ENCODE data around the gene ARHGAP33. TPM values are rescaled to one million over a fixed set of nuclear protein-coding genes. Genes with fewer than 3 reads are reported as not detected.

Gene ARHGAP33, protein sequence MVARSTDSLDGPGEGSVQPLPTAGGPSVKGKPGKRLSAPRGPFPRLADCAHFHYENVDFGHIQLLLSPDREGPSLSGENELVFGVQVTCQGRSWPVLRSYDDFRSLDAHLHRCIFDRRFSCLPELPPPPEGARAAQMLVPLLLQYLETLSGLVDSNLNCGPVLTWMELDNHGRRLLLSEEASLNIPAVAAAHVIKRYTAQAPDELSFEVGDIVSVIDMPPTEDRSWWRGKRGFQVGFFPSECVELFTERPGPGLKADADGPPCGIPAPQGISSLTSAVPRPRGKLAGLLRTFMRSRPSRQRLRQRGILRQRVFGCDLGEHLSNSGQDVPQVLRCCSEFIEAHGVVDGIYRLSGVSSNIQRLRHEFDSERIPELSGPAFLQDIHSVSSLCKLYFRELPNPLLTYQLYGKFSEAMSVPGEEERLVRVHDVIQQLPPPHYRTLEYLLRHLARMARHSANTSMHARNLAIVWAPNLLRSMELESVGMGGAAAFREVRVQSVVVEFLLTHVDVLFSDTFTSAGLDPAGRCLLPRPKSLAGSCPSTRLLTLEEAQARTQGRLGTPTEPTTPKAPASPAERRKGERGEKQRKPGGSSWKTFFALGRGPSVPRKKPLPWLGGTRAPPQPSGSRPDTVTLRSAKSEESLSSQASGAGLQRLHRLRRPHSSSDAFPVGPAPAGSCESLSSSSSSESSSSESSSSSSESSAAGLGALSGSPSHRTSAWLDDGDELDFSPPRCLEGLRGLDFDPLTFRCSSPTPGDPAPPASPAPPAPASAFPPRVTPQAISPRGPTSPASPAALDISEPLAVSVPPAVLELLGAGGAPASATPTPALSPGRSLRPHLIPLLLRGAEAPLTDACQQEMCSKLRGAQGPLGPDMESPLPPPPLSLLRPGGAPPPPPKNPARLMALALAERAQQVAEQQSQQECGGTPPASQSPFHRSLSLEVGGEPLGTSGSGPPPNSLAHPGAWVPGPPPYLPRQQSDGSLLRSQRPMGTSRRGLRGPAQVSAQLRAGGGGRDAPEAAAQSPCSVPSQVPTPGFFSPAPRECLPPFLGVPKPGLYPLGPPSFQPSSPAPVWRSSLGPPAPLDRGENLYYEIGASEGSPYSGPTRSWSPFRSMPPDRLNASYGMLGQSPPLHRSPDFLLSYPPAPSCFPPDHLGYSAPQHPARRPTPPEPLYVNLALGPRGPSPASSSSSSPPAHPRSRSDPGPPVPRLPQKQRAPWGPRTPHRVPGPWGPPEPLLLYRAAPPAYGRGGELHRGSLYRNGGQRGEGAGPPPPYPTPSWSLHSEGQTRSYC
- 1.4 and 9.9 TPM in 2 replicates for total RNA-seq

DNA sequence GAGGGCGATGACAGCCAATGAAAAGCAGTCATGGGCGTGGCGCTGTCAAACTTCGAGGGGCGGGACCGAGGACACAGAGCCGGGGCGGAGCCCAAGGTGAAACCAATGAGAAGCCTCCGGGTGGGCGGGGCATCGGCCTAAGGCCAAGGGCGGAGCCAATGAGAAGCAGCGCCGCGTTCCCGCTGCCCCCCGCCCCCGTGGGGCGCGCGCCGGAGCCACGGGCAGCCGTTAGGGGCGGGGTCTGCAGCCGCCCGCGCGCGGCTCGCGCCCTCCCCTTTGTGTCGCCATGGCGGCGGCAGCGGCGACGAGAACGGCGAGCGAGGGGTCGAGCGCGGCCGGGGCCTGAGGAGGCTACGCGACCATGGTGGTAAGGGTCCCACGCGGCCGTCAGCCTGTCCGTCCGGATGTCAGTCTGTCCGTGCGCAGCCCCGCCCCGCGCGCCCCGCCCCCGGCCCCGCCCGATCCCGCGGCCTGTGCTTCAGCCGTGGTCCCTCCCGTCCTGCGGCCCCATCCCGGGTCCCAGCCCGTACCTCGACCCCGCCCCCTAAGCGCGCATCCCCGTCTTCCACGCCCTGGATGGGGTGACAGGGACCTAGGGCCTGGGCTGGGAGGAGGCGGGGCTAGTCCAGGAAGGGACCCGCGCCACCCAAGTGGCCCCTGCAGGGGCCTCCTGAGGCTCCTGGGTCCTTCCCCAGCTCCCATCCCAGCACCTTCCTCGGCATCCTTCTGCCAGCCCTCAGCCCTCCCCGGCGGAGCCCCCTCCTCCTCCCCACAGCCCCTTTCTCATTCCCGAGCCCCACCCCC is at the start of gene ARHGAP33:
ARHGAP33 (plus strand) TSS at position 267 of the 804 bp plus-strand sequence; CDS start at position 362, 95 bp downstream.

DNA sequence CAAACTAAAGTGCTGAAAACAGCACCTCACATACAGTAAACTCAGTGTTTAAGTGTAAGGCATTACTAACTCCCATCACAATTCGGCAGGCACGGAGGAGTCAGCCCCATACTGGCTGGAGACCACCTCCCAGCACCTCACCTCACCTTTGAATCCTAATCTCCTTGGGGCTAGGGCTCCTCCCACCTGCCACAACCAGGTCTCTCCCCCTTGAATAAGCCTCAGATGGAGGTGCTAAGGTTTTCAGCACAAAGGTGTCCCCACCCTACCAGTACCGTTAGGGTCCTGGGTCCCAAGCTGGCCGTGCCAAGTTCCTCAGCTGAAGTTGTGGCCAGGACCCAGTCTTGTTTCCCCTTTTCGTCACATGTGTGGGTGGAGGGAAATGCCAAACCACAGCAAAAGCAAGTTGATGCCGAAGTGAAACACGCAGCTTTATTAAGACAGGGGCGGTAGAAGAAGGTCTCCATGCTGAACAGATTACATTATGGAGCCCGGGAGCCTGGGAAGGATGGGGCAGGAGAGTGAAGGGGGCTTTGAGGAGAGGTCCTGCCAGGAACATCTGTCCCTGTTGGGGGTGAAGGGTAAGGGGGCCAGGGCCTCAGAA is 33.1 kb upstream of the ARHGAP33 start, which contains the start of gene IGFLR1:
IGFLR1 (minus strand) TSS at position 332 of the 604 bp plus-strand sequence. CDS start 1,272 bp downstream, outside the sequence.

DNA sequence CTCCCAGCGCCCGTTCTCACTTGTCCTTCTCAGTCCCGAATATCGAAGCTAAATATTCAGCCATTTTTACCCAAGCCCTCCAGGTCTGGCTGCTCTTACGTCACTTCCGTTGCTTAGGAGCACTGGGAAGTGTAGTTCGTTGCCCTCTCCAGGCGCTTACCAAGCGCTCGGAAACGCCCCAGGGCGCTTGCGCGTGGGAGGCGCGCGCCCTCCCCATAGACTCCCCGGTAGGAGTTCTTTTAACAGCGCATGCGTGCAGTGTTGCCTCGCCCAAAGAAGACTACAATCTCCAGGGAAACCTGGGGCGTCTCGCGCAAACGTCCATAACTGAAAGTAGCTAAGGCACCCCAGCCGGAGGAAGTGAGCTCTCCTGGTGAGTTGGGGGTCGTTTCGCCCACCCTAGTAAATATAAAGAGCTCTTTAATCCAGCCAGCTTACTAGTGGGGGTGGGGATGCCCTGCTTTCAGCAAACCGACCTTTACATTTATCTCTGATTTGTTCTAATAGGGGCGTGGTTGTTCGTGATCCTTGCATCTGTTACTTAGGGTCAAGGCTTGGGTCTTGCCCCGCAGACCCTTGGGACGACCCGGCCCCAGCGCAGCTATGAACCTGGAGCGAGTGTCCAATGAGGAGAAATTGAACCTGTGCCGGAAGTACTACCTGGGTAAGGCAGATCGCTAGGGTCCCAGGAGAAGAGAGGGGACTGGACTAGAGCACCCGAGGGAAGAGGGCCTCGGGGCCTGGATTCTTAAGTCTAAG is 29.9 kb upstream of the ARHGAP33 start, which contains the start of the genes PSENEN and U2AF1L4:
PSENEN (plus strand) TSS at position 324 of the 759 bp plus-strand sequence; CDS start at position 604, 280 bp downstream.
U2AF1L4 (minus strand) TSS at position 91 of the 759 bp plus-strand sequence; CDS start at position 64, 27 bp downstream.

DNA sequence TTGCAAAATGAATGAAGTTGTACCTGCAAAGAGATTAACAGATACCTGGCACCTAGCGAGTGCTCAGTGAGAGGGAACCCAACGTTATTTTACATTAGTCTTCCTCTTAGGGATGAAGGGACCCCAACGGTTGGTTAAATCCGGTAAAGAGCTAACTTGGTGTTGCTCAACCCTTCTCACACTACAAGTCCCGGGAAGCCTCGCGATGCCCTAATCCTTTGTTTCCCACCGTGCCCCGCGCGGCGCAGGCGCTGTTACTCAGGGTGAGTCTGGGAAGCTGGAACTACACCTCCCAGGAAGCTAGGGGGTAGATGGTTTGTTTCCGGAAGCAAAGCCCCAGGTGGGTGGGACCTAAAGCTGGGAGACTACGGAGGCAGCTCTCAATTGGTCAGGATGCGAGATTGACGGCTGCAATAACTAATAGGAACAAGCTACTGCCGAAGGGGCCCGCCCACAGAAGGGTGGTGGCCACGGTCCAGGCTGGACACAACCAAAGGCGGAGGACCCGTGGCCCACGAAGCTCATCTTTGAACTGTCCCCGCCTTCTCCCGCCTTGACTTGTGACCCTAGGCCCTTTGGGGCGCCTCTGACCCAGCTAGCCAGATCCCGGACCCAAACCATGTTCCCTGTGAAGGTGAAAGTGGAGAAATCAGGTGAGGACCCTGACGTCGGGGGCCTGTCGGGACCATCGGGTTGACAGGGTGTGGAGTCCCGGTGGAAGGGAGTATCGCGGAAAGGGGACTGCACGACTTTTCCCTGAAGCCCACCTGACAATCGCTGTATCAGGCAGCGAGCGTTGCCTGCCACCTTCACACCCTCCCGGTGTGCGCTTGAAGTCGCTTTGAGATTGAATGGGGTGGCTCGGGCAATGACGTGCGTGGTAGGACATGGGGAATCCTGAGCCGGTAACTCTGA is 27.0 kb upstream of the ARHGAP33 start, which contains the start of gene LIN37:
LIN37 (plus strand) TSS at position 471 of the 915 bp plus-strand sequence; CDS start at position 620, 149 bp downstream.

DNA sequence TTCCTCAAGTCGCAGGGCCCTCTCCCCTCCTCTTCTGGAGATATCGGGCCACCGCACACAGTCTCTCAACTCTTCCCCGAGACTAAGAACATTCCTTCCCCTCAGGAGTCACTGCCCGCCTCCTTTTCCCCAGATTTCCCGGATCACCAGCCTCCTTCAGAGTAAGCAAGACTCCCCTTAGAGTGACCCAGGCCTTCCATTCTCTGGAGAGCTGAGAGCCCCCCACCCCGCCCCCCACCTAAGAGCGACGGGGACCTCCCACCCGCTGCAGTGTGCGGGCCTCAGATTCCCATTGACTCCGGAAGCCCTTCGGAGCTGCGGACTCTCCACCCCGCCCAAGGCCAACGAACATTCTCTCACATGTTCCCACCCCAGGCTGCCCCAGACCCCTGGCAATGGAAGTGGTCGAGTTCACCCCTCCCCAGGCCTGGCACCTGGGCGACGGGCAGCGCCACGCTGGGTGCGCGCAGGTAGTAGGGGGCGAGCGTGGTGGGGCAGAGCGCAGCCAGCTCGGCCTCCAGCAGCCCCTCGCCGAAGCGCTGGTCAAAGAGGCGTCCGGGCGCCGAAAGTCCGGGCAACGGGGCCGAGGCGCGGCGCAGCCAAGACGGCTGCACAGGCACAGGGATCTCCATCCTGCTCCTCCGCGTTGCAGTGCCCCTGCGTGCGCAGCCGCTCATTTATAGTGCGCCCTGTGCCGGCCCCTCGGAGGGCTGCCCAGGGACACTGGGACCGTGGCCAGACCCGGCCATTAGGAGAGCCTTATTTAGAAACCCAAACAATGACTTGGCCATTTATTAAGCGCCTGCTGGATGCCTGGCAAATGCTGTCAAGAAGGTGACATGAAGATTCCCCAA is 18.8 kb upstream of the ARHGAP33 start, which contains the start of gene HSPB6:
HSPB6 (minus strand) TSS at position 653 of the 854 bp plus-strand sequence; CDS start at position 632, 21 bp downstream.

DNA sequence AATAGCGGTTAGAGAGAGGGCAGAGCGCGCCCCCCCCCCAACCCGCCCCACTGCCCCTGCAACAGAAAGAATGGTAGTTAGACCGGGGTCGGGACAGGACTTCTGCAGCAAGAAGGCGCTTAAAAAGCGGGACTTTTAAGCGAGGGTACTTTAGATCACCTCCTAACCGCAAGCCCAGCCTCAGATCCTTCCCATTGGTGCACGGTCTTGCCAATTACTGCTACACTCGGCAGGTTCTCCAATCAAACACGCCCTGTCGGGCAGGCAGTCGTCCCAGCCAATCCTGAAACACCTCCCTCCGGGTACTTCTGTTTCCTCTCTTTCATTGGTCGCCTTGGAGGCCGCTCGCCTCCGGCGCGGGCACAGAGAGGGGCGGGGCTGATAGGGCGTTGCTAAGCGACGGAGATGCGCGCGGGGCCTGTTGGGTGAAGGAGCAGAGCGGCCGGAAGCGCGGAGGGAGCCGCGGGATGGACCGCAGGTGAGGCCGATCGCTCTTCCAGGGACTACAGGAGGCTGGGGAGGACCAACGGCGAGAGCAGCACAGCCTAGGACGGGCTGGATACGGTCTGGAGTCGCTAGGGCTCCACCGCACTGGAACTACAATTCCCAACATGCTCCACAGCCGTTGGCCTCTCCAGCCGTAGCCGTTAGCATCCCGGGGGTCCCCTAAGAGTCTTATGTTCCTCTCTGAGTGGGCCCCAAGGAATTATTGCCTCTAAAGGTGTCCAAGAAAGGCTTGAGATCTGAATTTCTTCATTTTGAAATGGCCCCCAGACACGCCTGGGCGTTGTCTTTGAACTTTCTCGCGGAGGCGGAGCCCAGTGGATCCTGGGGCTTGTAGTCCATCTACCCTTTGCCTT is 17.4 kb upstream of the ARHGAP33 start, which contains the start of gene PROSER3:
PROSER3 (plus strand) TSS at position 428 of the 860 bp plus-strand sequence; CDS start at position 468, 40 bp downstream.

DNA sequence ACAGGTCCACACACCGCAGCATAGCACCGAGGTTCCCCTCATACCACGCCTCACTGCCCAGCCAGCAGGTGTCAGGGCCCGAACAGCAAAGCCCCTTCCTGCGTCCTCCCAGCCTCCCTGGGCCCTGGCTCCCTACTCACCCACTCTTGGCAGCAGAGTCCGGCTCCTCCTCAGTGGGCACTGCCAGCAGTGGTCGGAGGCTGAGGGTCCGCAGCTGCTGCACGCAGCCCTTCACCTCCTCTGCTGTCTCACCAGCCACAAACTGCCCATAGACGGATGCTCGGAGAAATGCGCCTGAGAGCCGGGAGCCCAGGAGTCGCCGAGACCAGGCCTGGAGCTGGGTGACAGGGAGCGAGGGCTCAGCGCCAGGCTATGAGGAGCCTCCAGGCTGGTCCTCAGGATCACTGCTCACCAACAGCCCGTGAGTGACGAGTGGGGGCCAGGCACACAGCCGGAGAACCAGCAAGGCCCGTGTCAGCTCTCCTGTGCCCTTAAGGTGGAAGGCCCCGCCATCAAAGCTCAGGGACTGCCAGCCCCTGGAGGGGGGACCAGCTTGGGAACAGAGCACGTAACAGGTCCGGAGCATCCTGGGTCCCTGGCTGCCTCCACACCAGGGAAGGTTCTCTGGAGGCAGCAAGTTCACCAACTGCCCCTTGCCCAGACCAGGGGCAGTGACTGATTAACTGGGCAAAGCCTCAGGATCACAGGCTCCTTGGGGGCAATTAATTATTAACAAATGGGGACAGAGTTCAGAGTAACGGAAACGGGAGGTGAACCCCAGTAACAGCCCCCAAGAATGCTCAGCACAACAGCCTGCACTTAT is 37.1 kb downstream of the ARHGAP33 start, which contains the start of gene PRODH2:
PRODH2 (minus strand) TSS at position 626 of the 823 bp plus-strand sequence; CDS start at position 586, 40 bp downstream.

Other genes starting within 250 kb of the ARHGAP33 start
- gene SBSN, start 247.3 kb upstream of the ARHGAP33 start, total RNA-seq = 1.4 and 3.9 TPM in 2 replicates
- not detected in 2 replicates for gene GAPDHS, start 242.1 kb upstream of the ARHGAP33 start, total RNA-seq
- gene TMEM147, start 229.9 kb upstream of the ARHGAP33 start, total RNA-seq = 94.5 and 116 TPM in 2 replicates
- gene ATP4A, start 211.9 kb upstream of the ARHGAP33 start, total RNA-seq = not detected in 2 replicates
- not detected in 2 replicates for gene PMIS2, start 189.4 kb upstream of the ARHGAP33 start, total RNA-seq
- 14.9 and 19.6 TPM in 2 replicates for gene HAUS5, start 162.8 kb upstream of the ARHGAP33 start, total RNA-seq
- 92.3 and 98.7 TPM in 2 replicates for gene RBM42, start 146.5 kb upstream of the ARHGAP33 start, total RNA-seq
- 1.4 TPM in 1 of 2 replicates, not detected in the other for gene ETV2, start 133.8 kb upstream of the ARHGAP33 start, total RNA-seq
- 630 and 856 TPM in 2 replicates for gene COX6B1, start 127.2 kb upstream of the ARHGAP33 start, total RNA-seq
- not detected in 2 replicates for gene UPK1A, start 109.0 kb upstream of the ARHGAP33 start, total RNA-seq
- gene ZBTB32, start 71.0 kb upstream of the ARHGAP33 start, total RNA-seq = not detected in 2 replicates
- 7.5 and 9.7 TPM in 2 replicates for gene KMT2B, start 57.6 kb upstream of the ARHGAP33 start, total RNA-seq
- 0.29 and 3.9 TPM in 2 replicates for gene IGFLR1, start 33.1 kb upstream of the ARHGAP33 start, total RNA-seq
- gene U2AF1L4, start 30.1 kb upstream of the ARHGAP33 start, total RNA-seq = 4.8 and 6.1 TPM in 2 replicates
- gene PSENEN, start 29.9 kb upstream of the ARHGAP33 start, total RNA-seq = 58.7 and 68.6 TPM in 2 replicates
- gene LIN37, start 27.0 kb upstream of the ARHGAP33 start, total RNA-seq = 16.0 and 19.6 TPM in 2 replicates
- gene HSPB6, start 18.5 kb upstream of the ARHGAP33 start, total RNA-seq = 25.7 and 41.2 TPM in 2 replicates
- 10.5 and 11.5 TPM in 2 replicates for gene PROSER3, start 17.4 kb upstream of the ARHGAP33 start, total RNA-seq
- gene PRODH2, start 37.3 kb downstream of the ARHGAP33 start, total RNA-seq = not detected in 2 replicates
- not detected in 2 replicates for gene NPHS1, start 76.9 kb downstream of the ARHGAP33 start, total RNA-seq
- gene KIRREL2, start 81.3 kb downstream of the ARHGAP33 start, total RNA-seq = 0.86 TPM in 1 of 2 replicates, not detected in the other
- 18.4 and 45.8 TPM in 2 replicates for gene APLP1, start 93.0 kb downstream of the ARHGAP33 start, total RNA-seq
- gene NFKBID, start 125.0 kb downstream of the ARHGAP33 start, total RNA-seq = 3.7 and 7.1 TPM in 2 replicates
- not detected in 2 replicates for gene HCST, start 127.0 kb downstream of the ARHGAP33 start, total RNA-seq
- gene TYROBP, start 132.7 kb downstream of the ARHGAP33 start, total RNA-seq = not detected in 2 replicates
- 2.6 and 3.2 TPM in 2 replicates for gene LRFN3, start 160.8 kb downstream of the ARHGAP33 start, total RNA-seq
- 20.4 and 34.9 TPM in 2 replicates for gene SDHAF1, start 219.6 kb downstream of the ARHGAP33 start, total RNA-seq
- gene SYNE4, start 233.2 kb downstream of the ARHGAP33 start, total RNA-seq = 0.18 TPM in 1 of 2 replicates, not detected in the other
- 27.5 and 29.4 TPM in 2 replicates for gene ALKBH6, start 238.6 kb downstream of the ARHGAP33 start, total RNA-seq